A673 (cell line): ENCODE results near the gene KCNMA1.

Experiments
- EZH2 ChIP-seq: fragments of 200-600 bp; sonication (generic); IDR thresholded peaks from 2 replicates; pipeline ENCODE4 v1.6.1; 2017; ENCODE audit warnings: borderline replicate concordance, low read depth, mild to moderate bottlenecking, mixed read lengths, antibody characterized with exemption, low read length; ENCODE audit not compliant: poor library complexity, severe bottlenecking
- TF ChIP-seq, protein P1 (sequence below): fragments of 300-800, 200-600 bp; sonication (generic); conservative IDR thresholded peaks from 2 replicates; pipeline ENCODE4 v1.5.1; 2017; ENCODE audit warnings: low read depth, mild to moderate bottlenecking, antibody characterized with exemption, low read length, moderate library complexity, mixed read lengths

DNA sequence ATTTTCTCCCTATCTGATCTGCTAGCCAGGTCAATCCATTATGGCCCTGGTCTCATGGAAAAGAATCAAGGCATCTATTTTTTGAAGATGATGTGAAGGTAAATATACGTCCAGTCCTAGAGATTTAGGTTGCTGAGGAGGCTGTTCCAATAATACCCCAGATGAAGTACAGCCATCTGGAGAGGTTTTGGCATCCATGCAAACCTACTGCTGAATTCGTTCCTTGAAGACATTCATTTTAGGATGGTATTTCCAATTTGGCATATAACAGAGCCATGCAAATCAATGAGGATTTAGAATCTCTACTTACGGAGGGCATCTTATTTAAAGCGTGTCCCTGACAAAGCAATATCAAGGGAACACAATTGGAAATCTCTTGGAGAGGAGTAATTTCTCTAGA, 465.5 kb downstream of the KCNMA1 start:
- TF ChIP-seq, protein P1, sequence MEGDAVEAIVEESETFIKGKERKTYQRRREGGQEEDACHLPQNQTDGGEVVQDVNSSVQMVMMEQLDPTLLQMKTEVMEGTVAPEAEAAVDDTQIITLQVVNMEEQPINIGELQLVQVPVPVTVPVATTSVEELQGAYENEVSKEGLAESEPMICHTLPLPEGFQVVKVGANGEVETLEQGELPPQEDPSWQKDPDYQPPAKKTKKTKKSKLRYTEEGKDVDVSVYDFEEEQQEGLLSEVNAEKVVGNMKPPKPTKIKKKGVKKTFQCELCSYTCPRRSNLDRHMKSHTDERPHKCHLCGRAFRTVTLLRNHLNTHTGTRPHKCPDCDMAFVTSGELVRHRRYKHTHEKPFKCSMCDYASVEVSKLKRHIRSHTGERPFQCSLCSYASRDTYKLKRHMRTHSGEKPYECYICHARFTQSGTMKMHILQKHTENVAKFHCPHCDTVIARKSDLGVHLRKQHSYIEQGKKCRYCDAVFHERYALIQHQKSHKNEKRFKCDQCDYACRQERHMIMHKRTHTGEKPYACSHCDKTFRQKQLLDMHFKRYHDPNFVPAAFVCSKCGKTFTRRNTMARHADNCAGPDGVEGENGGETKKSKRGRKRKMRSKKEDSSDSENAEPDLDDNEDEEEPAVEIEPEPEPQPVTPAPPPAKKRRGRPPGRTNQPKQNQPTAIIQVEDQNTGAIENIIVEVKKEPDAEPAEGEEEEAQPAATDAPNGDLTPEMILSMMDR: no peak
- TF ChIP-seq EZH2: no peak
